Gastrocnemius medialis (tissue), 4 donors: ENCODE data around the gene RSPH9. TPM values are rescaled to one million over a fixed set of nuclear protein-coding genes. Genes with fewer than 3 reads are reported as not detected.
"Not testable (repeated sequence)": the region's sequence is repeated elsewhere in the genome, so short reads cannot be mapped to it uniquely, and the experiment has no call there.

Experiments
- ATAC-seq, 2 donors: fragments of 150-250 bp; one replicate each; pipeline ENCODE4 v1.9.1; 2016
- DNase-seq, 2 donors: peaks; one replicate each; pipeline ENCODE4 v3.0.0-alpha.2; 2019
- H3K27ac ChIP-seq, 4 donors: fragments of 200-600 bp; sonication (generic); 1 replicate in 1 of 4; 2 replicates in 3 of 4; pipeline ENCODE4 v1.5.1; 2016 to 2018; ENCODE audit warnings: mild to moderate bottlenecking in 2 of 4, moderate library complexity in 1 of 4
- H3K27me3 ChIP-seq, 3 donors: fragments of 200-600 bp; sonication (generic) in 2 of 3; 1 replicate in 1 of 3; 2 replicates in 2 of 3; pipeline versions ENCODE4 v1.5.1 to v1.6.0; 2016 to 2019; ENCODE audit warnings: mild to moderate bottlenecking in 1 of 3, moderate library complexity in 1 of 3
- H3K36me3 ChIP-seq, 2 donors: fragments of 200-600 bp; sonication (generic) in 1 of 2; one replicate each; pipeline ENCODE4 v1.5.1; 2017 to 2018
- H3K4me1 ChIP-seq, 2 donors: fragments of 200-600 bp; sonication (generic) in 1 of 2; one replicate each; pipeline ENCODE4 v1.5.1; 2016 to 2017; ENCODE audit warnings: mild to moderate bottlenecking in 2 of 2
- H3K4me3 ChIP-seq, 4 donors: fragments of 200-600 bp; sonication (generic) in 3 of 4; 1 replicate in 1 of 4; 2 replicates in 3 of 4; pipeline ENCODE4 v1.5.1; 2016 to 2019; ENCODE audit warnings: mild to moderate bottlenecking in 2 of 4
- H3K9me3 ChIP-seq, 3 donors: fragments of 200-600 bp; sonication (generic) in 2 of 3; 1 replicate in 1 of 3; 2 replicates in 2 of 3; pipeline ENCODE4 v1.5.1; 2016 to 2019
- CTCF ChIP-seq, 5 experiments: fragments of 450-650 bp in 3 of 5; fragments of 200-600 bp in 2 of 5; sonication (generic) in 2 of 5; IDR thresholded peaks in 4 of 5; conservative IDR thresholded peaks in 1 of 5; 1 replicate in 4 of 5; 2 replicates in 1 of 5; pipeline ENCODE4 v1.5.1; 2016 to 2019; ENCODE audit warnings: antibody characterized with exemption in 5 of 5, mild to moderate bottlenecking in 3 of 5, moderate library complexity in 3 of 5
- POLR2A ChIP-seq, 2 donors: fragments of 450-650 bp; IDR thresholded peaks; one replicate each; pipeline ENCODE4 v1.6.1; 2017; ENCODE audit warnings: antibody characterized with exemption in 2 of 2, mild to moderate bottlenecking in 2 of 2, moderate library complexity in 2 of 2
- in situ Hi-C, 4 donors: fragments of 200-750 bp; cut with MboI; loops; one replicate each; pipeline versions ENCODE4 v1.15.0 to v1.8.0; 2017; ENCODE audit warnings: low sequenced_read_pairs in 4 of 4
- intact Hi-C: fragments of 100-400 bp; cut with DNase I; formaldehyde crosslinking; loops from one replicate; pipeline ENCODE4 v1.15.1; 2023; ENCODE audit warnings: low total_unique reads
- total RNA-seq, 4 donors: library from RNA; depleted of rRNA; stranded (reverse); fragments of >200 nt; gene quantifications; one replicate each; pipeline versions ENCODE4 v1.1.0 to v1.2.3, GENCODE V29; 2016

Gene RSPH9
- total RNA-seq, 4 donors from 2014 or later: 0.09 TPM; not detected in 3

GRCh38 chr6:43648248-43648647 lies 3.4 kb downstream of the RSPH9 start:
- no peak for ATAC-seq
- H3K27ac ChIP-seq: no peak overlapping the region
- DNase-seq: no peak
- no peaks in the 10 kb centered on the region for H3K36me3 ChIP-seq
- in situ Hi-C loops: no loop called here
- H3K27me3 ChIP-seq: no peaks in the 10 kb centered on the region
- H3K9me3 ChIP-seq: no peaks in the 10 kb centered on the region
- no peak for TF ChIP-seq CTCF (IDR thresholded peaks at IDR 0.05 in 4 of 5, conservative IDR thresholded peaks at IDR 0.05 in 1 of 5)
- TF ChIP-seq POLR2A (IDR thresholded peaks at IDR 0.05): no peak
- no peak overlapping the region for H3K4me3 ChIP-seq
- intact Hi-C loops: no loop called here
- H3K4me1 ChIP-seq: peaks cover 0 to 8% of the 10 kb centered on the region in 2 donors

- H3K27me3 ChIP-seq, H3K27ac ChIP-seq, H3K9me3 ChIP-seq, H3K36me3 ChIP-seq, intact Hi-C loops, DNase-seq, H3K4me3 ChIP-seq, ATAC-seq, H3K4me1 ChIP-seq: not testable (repeated sequence)
- in situ Hi-C loops: loop anchor here (25.0 kb wide), 1 partner anchor 434 kb away; no protein-coding TSS in a partner anchor
Observed at GRCh38 chr6:43652822-43653221, 8.0 kb downstream of the RSPH9 start.

- TF ChIP-seq POLR2A (IDR thresholded peaks at IDR 0.05): no peak
- no peak for TF ChIP-seq CTCF (IDR thresholded peaks at IDR 0.05 in 4 of 5, conservative IDR thresholded peaks at IDR 0.05 in 1 of 5)
- ATAC-seq (no peak), DNase-seq (no peak)
- H3K9me3 ChIP-seq: no peaks in the 10 kb centered on the region
- no peaks in the 10 kb centered on the region for H3K36me3 ChIP-seq
- no peak overlapping the region for H3K27ac ChIP-seq
- H3K4me3 ChIP-seq: no peak overlapping the region
- intact Hi-C loops (no loop called here), in situ Hi-C loops (loop anchor here (25.0 kb wide), 1 partner anchor 430 kb away; no protein-coding TSS in a partner anchor)
- no peaks in the 10 kb centered on the region for H3K4me1 ChIP-seq
- H3K27me3 ChIP-seq: no peaks in the 10 kb centered on the region
Observed at GRCh38 chr6:43657221-43657802, 12.5 kb downstream of the RSPH9 start.

- TF ChIP-seq CTCF (IDR thresholded peaks at IDR 0.05 in 4 of 5, conservative IDR thresholded peaks at IDR 0.05 in 1 of 5): no peak
- DNase-seq: no peak
- no peak overlapping the region for H3K27ac ChIP-seq
- no peaks in the 10 kb centered on the region for H3K9me3 ChIP-seq
- no peaks in the 10 kb centered on the region for H3K27me3 ChIP-seq
- intact Hi-C loops: no loop called here
- no peak overlapping the region for H3K4me3 ChIP-seq
- no peaks in the 10 kb centered on the region for H3K36me3 ChIP-seq
- H3K4me1 ChIP-seq: no peaks in the 10 kb centered on the region
- in situ Hi-C loops: loop anchor here (25.0 kb wide), 1 partner anchor 429 kb away; no protein-coding TSS in a partner anchor
- ATAC-seq: no peak
Observed at GRCh38 chr6:43658161-43658560, 13.3 kb downstream of the RSPH9 start.

- H3K27ac ChIP-seq, ATAC-seq, DNase-seq, H3K27me3 ChIP-seq, H3K9me3 ChIP-seq, intact Hi-C loops, H3K4me3 ChIP-seq, H3K36me3 ChIP-seq: not testable (repeated sequence)
- in situ Hi-C loops: loop anchor here (10.0 to 25.0 kb wide), 3 partner anchors 92 to 424 kb away; no protein-coding TSS in a partner anchor
- peaks cover 11 to 14% of the 10 kb centered on the region in 2 donors for H3K4me1 ChIP-seq
Observed at GRCh38 chr6:43662948-43663347, 18.1 kb downstream of the RSPH9 start.

GRCh38 chr6:43665376-43665775 lies 20.5 kb downstream of the RSPH9 start:
- H3K4me1 ChIP-seq: peaks cover 33 to 38% of the 10 kb centered on the region in 2 donors
- no peaks in the 10 kb centered on the region for H3K9me3 ChIP-seq
- in situ Hi-C loops (loop anchor here (5.0 to 25.0 kb wide), 4 partner anchors 89 to 422 kb away; no protein-coding TSS in a partner anchor), intact Hi-C loops (no loop called here)
- no peaks in the 10 kb centered on the region for H3K27me3 ChIP-seq
- TF ChIP-seq POLR2A (IDR thresholded peaks at IDR 0.05): no peak
- no peak for TF ChIP-seq CTCF (IDR thresholded peaks at IDR 0.05 in 4 of 5, conservative IDR thresholded peaks at IDR 0.05 in 1 of 5)
- no peaks in the 10 kb centered on the region for H3K36me3 ChIP-seq
- H3K4me3 ChIP-seq: no peak overlapping the region
- ATAC-seq (no peak), DNase-seq (no peak)
- H3K27ac ChIP-seq: no peak overlapping the region
